Vagina (tissue), 2 donors: ENCODE data around the gene PSMD10. TPM values are rescaled to one million over a fixed set of nuclear protein-coding genes. Genes with fewer than 3 reads are reported as not detected.

ENCODE experiments used
- DNase-seq, 2 donors: peaks; one replicate each; pipeline ENCODE4 v3.0.0-alpha.2; 2017; ENCODE audit errors: extremely low spot score in 2 of 2
- H3K27ac ChIP-seq: fragments of 200-600 bp; sonication (generic); one replicate; pipeline ENCODE4 v1.5.1; 2019
- H3K27me3 ChIP-seq: fragments of 200-600 bp; sonication (generic); one replicate; pipeline ENCODE4 v1.5.1; 2019
- H3K36me3 ChIP-seq, 2 donors: fragments of 200-600 bp; sonication (generic); one replicate each; pipeline ENCODE4 v1.5.1; 2017 to 2019
- H3K4me1 ChIP-seq: fragments of 200-600 bp; sonication (generic); one replicate; pipeline ENCODE4 v1.5.1; 2019
- H3K4me3 ChIP-seq, 2 donors: fragments of 200-600 bp; sonication (generic); 1 replicate in 1 of 2; 2 replicates in 1 of 2; pipeline ENCODE4 v1.5.1; 2016 to 2019
- H3K9me3 ChIP-seq: fragments of 200-600 bp; sonication (generic); one replicate; pipeline ENCODE4 v1.5.1; 2019
- CTCF ChIP-seq, 3 experiments: fragments of 450-650 bp in 2 of 3; fragments of 200-600 bp in 1 of 3; sonication (generic) in 1 of 3; IDR thresholded peaks; one replicate each; pipeline ENCODE4 v1.5.1; 2017 to 2019; ENCODE audit warnings: antibody characterized with exemption in 3 of 3, mild to moderate bottlenecking in 2 of 3, moderate library complexity in 2 of 3
- POLR2A ChIP-seq, 2 donors: fragments of 450-650 bp; IDR thresholded peaks; one replicate each; pipeline ENCODE4 v1.6.1; 2017; ENCODE audit warnings: antibody characterized with exemption in 2 of 2, mild to moderate bottlenecking in 2 of 2, moderate library complexity in 2 of 2
- POLR2AphosphoS5 ChIP-seq, 2 donors: sonication (generic); formaldehyde crosslinking; IDR thresholded peaks; one replicate each; pipeline ENCODE4 v1.9.0; 2017; ENCODE audit warnings: antibody characterized with exemption in 2 of 2, mild to moderate bottlenecking in 2 of 2, low read depth in 1 of 2; ENCODE audit not compliant: insufficient read depth in 1 of 2
- intact Hi-C: fragments of 100-400 bp; cut with DNase I; formaldehyde crosslinking; loops from one replicate; pipeline ENCODE4 v1.15.1; 2023
- total RNA-seq: library from RNA; depleted of rRNA; stranded (reverse); fragments of >200 nt; gene quantifications from one replicate; pipeline ENCODE4 v1.2.3, GENCODE V29; 2016

PSMD10 gene
- total RNA-seq, 1 donor from 2014 or later: 33.6 TPM

GRCh38 chrX:108087792-108088191, 3.5 kb downstream of the PSMD10 start:
- no peaks in the 10 kb centered on the region for H3K9me3 ChIP-seq

GRCh38 chrX:108081110-108081509, 10.2 kb downstream of the PSMD10 start:
- DNase-seq: no peak
- intact Hi-C loops: no loop called here

More at GRCh38 chrX:108087792-108088191, 3.5 kb downstream of the PSMD10 start:
- TF ChIP-seq POLR2A (IDR thresholded peaks at IDR 0.05): no peak
- no peak for TF ChIP-seq POLR2AphosphoS5 (IDR thresholded peaks at IDR 0.05; ENCODE audit: insufficient read depth in 1 of 2, low read depth in 1 of 2)
- no peak for TF ChIP-seq CTCF (IDR thresholded peaks at IDR 0.05)
- Histone ChIP-seq H3K36me3 (peaks cover 0 to 15% of the 10 kb centered on the region in 2 donors), H3K27ac (no peak overlapping the region), H3K27me3 (no peaks in the 10 kb centered on the region), H3K4me1 (peaks cover 12% of the 10 kb centered on the region), H3K4me3 (no peak overlapping the region)
- intact Hi-C loops: no loop called here
- no peak for DNase-seq

GRCh38 chrX:108072746-108073145, 18.6 kb downstream of the PSMD10 start:
- intact Hi-C loops: no loop called here
- no peaks in the 10 kb centered on the region for H3K9me3 ChIP-seq

More at GRCh38 chrX:108081110-108081509, 10.2 kb downstream of the PSMD10 start:
- H3K4me3 ChIP-seq: no peak overlapping the region
- TF ChIP-seq POLR2AphosphoS5 (IDR thresholded peaks at IDR 0.05; ENCODE audit: insufficient read depth in 1 of 2, low read depth in 1 of 2): no peak
- TF ChIP-seq CTCF (IDR thresholded peaks at IDR 0.05): no peak
- no peak for TF ChIP-seq POLR2A (IDR thresholded peaks at IDR 0.05)
- H3K4me1 ChIP-seq: no peaks in the 10 kb centered on the region
- no peaks in the 10 kb centered on the region for H3K9me3 ChIP-seq
- H3K27ac ChIP-seq: no peak overlapping the region
- no peaks in the 10 kb centered on the region for H3K27me3 ChIP-seq
- peaks cover 0 to 6% of the 10 kb centered on the region in 2 donors for H3K36me3 ChIP-seq

GRCh38 chrX:108071578-108071977, 19.8 kb downstream of the PSMD10 start:
- no peaks in the 10 kb centered on the region for H3K4me1 ChIP-seq
- H3K27ac ChIP-seq: no peak overlapping the region
- H3K36me3 ChIP-seq: no peaks in the 10 kb centered on the region
- no peaks in the 10 kb centered on the region for H3K9me3 ChIP-seq
- TF ChIP-seq POLR2A (IDR thresholded peaks at IDR 0.05) (no peak), POLR2AphosphoS5 (IDR thresholded peaks at IDR 0.05; ENCODE audit: insufficient read depth in 1 of 2, low read depth in 1 of 2) (no peak), CTCF (IDR thresholded peaks at IDR 0.05) (no peak)
- intact Hi-C loops: no loop called here
- no peaks in the 10 kb centered on the region for H3K27me3 ChIP-seq
- DNase-seq: no peak
- no peak overlapping the region for H3K4me3 ChIP-seq

More at GRCh38 chrX:108072746-108073145, 18.6 kb downstream of the PSMD10 start:
- no peaks in the 10 kb centered on the region for H3K4me1 ChIP-seq
- DNase-seq: no peak
- no peak overlapping the region for H3K27ac ChIP-seq
- no peak overlapping the region for H3K4me3 ChIP-seq
- H3K36me3 ChIP-seq: no peaks in the 10 kb centered on the region
- H3K27me3 ChIP-seq: no peaks in the 10 kb centered on the region
- no peak for TF ChIP-seq POLR2A (IDR thresholded peaks at IDR 0.05)
- no peak for TF ChIP-seq POLR2AphosphoS5 (IDR thresholded peaks at IDR 0.05; ENCODE audit: insufficient read depth in 1 of 2, low read depth in 1 of 2)
- TF ChIP-seq CTCF (IDR thresholded peaks at IDR 0.05): no peak

GRCh38 chrX:108070891-108071290, 20.5 kb downstream of the PSMD10 start:
- intact Hi-C loops: no loop called here
- H3K4me1 ChIP-seq: no peaks in the 10 kb centered on the region
- TF ChIP-seq POLR2AphosphoS5 (IDR thresholded peaks at IDR 0.05; ENCODE audit: insufficient read depth in 1 of 2, low read depth in 1 of 2): peak in 1 of 2 donors; percentile 18
- no peak for TF ChIP-seq CTCF (IDR thresholded peaks at IDR 0.05)
- no peak for TF ChIP-seq POLR2A (IDR thresholded peaks at IDR 0.05)
- no peak overlapping the region for H3K4me3 ChIP-seq
- no peaks in the 10 kb centered on the region for H3K36me3 ChIP-seq
- H3K27ac ChIP-seq: no peak overlapping the region
- no peaks in the 10 kb centered on the region for H3K9me3 ChIP-seq
- DNase-seq: no peak
- H3K27me3 ChIP-seq: no peaks in the 10 kb centered on the region
